ENCODE data around the gene ZNF546.
"Not testable (repeated sequence)": the region's sequence is repeated elsewhere in the genome, so short reads cannot be mapped to it uniquely, and the experiment has no call there.

GRCh38 chr19:40038047-40038446, 41.2 kb downstream of the ZNF546 start:
- not testable (repeated sequence) for TF ChIP-seq POLR2A, CTCF, EP300 (IDR thresholded peaks at IDR 0.05)

Measured in tibial nerve (tissue), 4 donors.